NCI-H128 (cell line): ENCODE measurements around the gene ZNF584.
A peak's percentile ranks its signal among the peaks of the same experiment; 100 is the strongest.

ENCODE experiments used
- DNase-seq: peaks from one replicate; lab custom pipeline; 2025; ENCODE audit not compliant: unreplicated experiment; lab: John Stamatoyannopoulos, UW

Gene ZNF584

GRCh38 chr19:58385891-58386575, 22.4 kb upstream of the ZNF584 start:
- no peak for DNase-seq

DNA sequence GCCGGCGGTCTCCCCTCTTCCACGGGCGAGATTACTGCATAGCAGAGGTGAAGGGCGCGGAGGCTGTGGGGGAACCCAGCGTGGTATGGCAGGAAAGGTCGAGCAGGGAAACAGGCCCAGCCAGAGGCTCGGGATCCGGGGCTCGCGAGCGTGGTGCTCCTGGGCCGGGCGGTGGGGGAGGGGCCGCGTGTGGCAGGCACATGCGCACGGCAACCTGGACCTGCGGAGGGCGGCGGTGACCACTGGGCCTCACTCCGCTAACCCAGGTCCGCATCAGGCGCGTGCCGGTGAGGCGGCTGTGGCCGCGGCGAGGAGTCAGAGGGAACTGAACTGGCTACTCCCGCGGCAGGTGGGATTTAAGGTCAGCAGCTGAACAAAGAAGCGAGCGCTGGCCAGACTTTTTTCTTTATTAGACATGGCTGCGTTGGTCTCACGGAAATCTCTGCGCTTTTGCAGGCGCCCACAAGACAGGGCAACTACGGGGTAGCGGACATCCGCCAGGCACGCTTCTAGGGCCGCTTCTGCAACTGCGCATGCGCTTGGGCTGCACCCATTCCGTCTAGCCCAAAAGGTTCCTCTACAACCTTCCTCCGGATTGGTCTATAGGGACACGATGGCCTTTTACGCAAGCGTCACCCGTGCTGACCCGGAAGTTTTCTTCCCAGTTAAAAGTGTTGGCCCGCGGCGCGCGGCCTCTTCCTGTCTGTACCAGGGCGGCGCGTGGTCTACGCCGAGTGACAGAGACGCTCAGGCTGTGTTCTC, 21.7 kb upstream of the ZNF584 start, which contains the start of gene RPS5:
RPS5 (plus strand) TSS at position 694 of the 762 bp plus-strand sequence. CDS start 869 bp downstream, outside the sequence.
- DNase-seq, result peak; percentile 97

DNA sequence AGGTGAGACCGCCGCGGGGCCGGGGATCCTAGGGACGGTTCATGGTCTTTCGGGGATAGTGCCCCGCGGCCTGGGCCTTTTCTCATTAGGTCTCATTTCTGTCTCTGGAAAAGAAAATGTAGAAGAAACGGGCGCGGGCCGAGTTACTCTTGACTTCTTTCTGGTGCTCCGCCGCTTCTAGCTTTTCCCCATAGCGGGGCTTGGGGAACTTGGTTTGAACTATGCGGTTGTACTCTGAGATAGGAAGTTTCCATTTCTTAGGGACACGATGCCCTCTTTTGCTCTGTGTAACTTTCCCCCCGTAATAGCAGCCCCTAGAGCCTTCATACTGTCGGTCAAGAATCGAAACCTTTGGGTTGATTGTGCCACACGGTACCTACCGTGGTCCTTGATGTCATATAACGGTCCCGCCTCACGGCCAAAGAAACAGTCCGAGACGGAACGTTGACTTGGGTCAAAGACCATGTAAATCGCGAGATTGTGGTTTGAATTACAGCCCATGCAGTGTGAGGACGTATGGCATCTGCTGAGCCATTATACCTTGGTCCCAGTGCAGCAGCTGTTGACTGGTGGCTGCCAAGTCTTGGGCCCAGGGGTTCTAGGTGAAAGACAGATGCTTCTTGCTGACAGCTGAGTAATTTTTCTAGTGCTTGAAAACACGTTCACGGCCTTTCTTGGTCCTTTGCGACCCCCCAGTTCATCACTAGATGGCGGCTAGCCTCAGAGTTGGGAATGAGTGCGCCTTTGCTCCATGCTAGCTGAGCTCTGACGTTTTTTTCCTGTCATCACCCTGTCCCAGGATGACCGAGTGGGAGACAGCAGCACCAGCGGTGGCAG, 20.9 kb upstream of the ZNF584 start:
- no peak for DNase-seq

GRCh38 chr19:58388175-58388526, 20.3 kb upstream of the ZNF584 start:
- no peak for DNase-seq

DNA sequence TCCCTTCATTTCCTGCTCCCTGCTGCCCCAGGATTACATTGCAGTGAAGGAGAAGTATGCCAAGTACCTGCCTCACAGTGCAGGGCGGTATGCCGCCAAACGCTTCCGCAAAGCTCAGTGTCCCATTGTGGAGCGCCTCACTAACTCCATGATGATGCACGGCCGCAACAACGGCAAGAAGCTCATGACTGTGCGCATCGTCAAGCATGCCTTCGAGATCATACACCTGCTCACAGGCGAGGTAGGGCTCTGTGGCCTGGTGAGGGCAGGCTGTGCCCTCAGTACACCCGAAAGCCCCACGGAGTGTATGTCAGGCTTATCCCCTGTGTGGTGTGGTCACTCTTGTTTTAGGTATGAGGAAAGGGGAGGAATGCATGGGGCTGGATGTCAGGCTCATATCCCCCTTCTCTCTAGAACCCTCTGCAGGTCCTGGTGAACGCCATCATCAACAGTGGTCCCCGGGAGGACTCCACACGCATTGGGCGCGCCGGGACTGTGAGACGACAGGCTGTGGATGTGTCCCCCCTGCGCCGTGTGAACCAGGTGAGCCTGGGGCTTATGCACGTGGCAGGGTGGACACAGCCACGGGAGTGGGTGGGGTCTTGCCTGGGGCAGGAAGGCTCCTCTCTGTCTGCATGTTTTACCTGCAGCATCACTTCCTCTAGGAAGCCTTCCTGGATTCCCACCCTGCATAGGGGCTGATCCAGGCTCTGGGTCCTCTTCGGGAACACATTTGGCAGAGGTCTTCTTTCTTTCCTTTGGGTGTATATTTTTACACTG, 15.3 kb upstream of the ZNF584 start:
- no peak for DNase-seq

- DNase-seq, result no peak
These were observed 14.8 kb upstream of the ZNF584 start for GRCh38 chr19:58393725-58394033.

GRCh38 chr19:58394821-58395219, 13.6 kb upstream of the ZNF584 start:
- no peak for DNase-seq

DNA sequence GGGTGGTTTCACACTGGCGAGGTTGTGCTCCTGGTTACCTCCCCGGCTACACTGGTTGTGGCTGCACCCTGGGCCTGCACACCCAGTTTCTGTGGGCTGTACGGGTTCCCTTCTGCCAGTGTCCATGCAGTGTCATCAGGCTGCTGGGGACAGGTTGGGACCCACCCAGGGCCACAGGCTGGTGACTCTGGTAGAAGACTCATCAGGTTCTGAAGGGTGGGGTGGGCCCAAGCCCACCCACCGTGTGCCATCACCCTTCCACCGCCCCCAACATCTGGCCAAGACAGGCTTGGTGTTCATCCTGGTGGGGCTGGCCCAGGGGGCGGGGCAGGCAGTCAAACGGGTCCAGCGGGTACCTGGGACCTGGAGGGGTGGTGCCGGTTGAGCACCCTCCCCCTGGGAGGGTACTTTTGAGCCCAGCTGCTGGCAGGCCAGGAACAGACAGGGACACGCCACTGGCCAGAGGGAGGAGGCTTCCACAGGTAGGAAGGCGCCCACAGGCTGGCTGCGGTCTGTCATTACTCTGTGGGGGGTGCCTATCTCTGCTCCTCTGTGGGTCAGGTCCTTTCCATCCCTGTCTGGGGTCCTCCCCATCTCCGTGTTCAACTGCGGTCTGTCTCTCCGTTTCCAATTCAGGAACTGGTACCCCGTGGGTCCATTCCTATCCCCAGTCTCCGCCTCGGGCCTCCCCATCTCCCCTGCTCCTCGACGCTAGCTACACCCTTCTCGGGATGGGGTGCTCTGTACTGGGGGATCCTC, 13.1 kb upstream of the ZNF584 start, which contains the start of gene RNF225:
RNF225 (plus strand) TSS at position 437 of the 759 bp plus-strand sequence. CDS start 434 bp downstream, outside the sequence.
- DNase-seq, result no peak

- no peak for DNase-seq
These were observed 12.3 kb upstream of the ZNF584 start for GRCh38 chr19:58395979-58396627.

GRCh38 chr19:58396691-58397532, 11.5 kb upstream of the ZNF584 start:
- DNase-seq, result no peak

GRCh38 chr19:58397533-58398037, 10.9 kb upstream of the ZNF584 start:
- DNase-seq, result no peak

DNA sequence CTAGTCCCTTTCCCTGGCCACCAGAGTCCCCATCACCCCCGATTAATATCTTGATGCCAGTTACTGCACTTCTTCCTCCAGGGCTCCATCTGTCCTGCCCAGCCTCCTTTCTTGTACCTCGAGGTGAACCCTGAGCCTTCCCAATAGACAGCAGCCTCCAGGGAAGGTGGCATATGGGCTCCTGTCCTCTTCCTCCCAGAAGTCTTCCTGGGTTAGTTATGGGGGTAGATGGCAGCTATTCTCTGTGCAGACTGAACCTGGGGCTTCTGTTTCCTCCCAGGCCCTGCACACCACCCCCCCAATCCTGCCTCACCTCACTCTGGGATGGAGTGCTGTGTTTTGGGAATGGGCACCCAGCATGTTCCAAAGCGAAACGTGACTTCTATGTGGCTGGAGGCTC, 10.4 kb upstream of the ZNF584 start:
- no peak for DNase-seq

- no peak for DNase-seq
These were observed 9.9 kb upstream of the ZNF584 start for GRCh38 chr19:58398545-58398944.

DNA sequence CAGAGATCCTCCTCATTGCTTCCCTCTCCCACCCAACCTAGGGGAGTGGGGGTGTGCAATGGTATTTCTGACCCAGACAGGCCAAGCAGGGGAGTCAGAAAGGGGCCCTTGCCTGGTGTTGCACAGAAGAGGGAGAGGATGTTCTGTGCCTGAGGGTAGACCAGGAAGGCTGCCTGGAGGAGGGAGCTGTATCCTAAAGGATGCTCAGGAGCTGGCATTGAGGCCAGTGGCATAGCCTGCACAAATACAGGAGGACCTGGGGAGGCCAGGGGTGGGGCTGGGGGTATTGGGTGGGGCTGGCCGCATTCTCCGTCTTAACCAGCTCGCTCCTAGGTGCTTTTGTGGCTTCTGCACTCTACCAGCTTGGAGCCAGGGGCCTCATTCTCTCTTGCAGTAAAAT, 8.5 kb upstream of the ZNF584 start:
- no peak for DNase-seq

DNA sequence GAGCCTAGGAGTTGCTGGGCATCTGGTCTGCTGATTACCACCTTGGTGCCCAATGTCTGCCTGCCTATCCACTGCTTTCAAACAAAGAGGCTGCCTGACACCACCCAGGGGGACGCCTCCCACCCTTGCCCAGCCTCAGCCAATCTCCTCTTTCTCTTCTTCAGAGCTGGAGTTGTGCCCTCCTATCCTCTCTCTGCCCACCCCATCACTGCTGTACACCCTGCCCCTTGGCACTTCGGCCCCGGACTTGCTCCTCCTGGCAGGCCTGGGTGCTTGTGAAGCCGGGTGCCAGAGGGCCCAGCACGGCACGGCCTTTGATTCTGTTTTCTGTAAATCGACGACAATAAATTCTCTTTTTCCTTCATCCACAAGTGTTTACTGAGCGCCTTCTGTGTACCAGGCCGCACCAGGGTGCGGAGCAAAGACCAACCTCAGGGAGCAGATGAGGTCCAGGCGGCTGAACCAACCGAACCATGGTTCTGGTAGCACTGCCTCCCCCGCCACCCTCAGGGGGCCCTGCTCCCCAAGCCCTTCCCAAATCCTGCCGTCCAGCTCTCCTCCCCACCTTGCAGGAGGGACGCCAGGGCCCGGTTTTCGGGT, 8.0 kb upstream of the ZNF584 start:
- DNase-seq, result no peak

DNA sequence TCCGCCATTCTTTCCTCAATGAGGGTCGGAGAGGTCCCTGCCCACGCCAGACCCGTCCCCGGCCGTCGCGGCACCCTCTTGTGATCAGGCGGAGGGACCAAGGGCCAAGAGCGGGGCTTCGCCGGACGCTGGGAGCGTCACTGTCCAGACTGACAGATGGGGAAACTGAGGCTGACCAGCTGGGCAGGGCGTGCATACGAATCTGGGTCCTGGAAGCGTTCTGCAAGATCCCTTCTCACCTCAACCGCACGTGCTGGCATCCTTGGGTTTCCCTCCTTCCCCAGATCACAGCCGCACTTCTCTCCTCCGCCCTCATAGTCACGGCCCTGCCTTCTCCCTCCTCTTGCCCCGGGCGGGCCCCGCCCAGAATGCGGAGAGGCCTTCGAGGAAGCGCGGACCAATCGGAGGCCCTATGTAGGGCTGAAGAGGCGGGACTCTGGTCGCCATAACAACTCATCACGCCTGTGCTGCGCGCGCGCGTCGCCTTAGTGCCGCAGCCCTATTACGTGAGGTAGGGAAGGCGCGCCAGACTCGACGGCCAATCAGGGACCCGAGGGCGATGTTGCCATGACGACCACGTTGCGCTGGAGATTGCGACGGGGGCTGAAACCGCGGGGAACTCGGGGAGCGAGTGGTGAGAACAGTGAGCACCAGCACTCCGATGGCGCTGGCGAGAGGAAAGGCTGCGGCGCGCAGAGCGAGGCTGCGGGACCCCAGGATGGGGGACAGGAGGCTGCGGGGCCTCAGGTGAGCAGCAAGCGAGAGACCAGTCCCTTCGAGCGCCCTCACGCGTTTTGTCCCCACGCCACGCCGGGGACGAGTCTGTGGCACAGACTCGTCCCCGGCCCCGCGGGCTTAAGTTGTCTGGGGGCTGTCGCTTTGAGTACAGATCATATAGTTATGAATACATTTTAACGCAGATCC, 7.3 kb upstream of the ZNF584 start:
- DNase-seq, result peak; percentile 98

- no peak for DNase-seq
These were observed 6.5 kb upstream of the ZNF584 start for GRCh38 chr19:58401840-58402421.
